HepG2 (cell line): Measurements from ENCODE around the gene C1QL3.

Experiments used
- ATF7 ChIP-seq, 2 experiments: fragments of 450-650 bp in 1 of 2; sonication (generic) in 1 of 2; formaldehyde crosslinking in 1 of 2; IDR thresholded peaks; 2 replicates each; pipeline versions ENCODE4 v1.4.0 to v1.6.1; 2016 to 2020; ENCODE audit warnings: antibody characterized with exemption in 1 of 2, mild to moderate bottlenecking in 1 of 2, missing genetic modification reagents in 1 of 2
- CEBPB ChIP-seq: IDR thresholded peaks from 2 replicates; pipeline ENCODE4 v1.6.1; 2011; ENCODE audit warnings: low read depth, low read length, improper control_type of control experiment, borderline replicate concordance
- GATAD2A ChIP-seq: IDR thresholded peaks from 2 replicates; pipeline ENCODE4 v1.6.1; 2016
- JUNB ChIP-seq: sonication (generic); formaldehyde crosslinking; IDR thresholded peaks from 2 replicates; pipeline ENCODE4 v1.8.0; 2022; ENCODE audit warnings: missing genetic modification reagents, mild to moderate bottlenecking, borderline replicate concordance
- JUND ChIP-seq: sonication (generic); formaldehyde crosslinking; IDR thresholded peaks from 2 replicates; pipeline ENCODE4 v1.8.0; 2022; ENCODE audit warnings: mild to moderate bottlenecking, missing genetic modification reagents
- RNF2 ChIP-seq: fragments of 450-650 bp; conservative IDR thresholded peaks from 2 replicates; pipeline ENCODE4 v1.6.1; 2016; ENCODE audit warnings: low read depth
- SRF ChIP-seq: IDR thresholded peaks from 2 replicates; pipeline ENCODE4 v1.6.1; 2011; ENCODE audit warnings: mild to moderate bottlenecking, low read depth, low read length, moderate library complexity
- TOE1 ChIP-seq: sonication (generic); formaldehyde crosslinking; IDR thresholded peaks from 2 replicates; pipeline ENCODE4 v1.4.0; 2020; ENCODE audit warnings: mild to moderate bottlenecking, missing genetic modification reagents
- WIZ ChIP-seq: sonication (generic); formaldehyde crosslinking; IDR thresholded peaks from 2 replicates; pipeline ENCODE4 v1.5.1; 2020; ENCODE audit warnings: mild to moderate bottlenecking, missing genetic modification reagents
- ZNF282 ChIP-seq: fragments of 450-650 bp; IDR thresholded peaks from 2 replicates; pipeline ENCODE4 v1.6.1; 2018; ENCODE audit not compliant: partially characterized antibody
- ZNF616 ChIP-seq: sonication (generic); formaldehyde crosslinking; IDR thresholded peaks from 2 replicates; pipeline ENCODE4 v1.5.0; 2020; ENCODE audit warnings: low read depth, mild to moderate bottlenecking, missing genetic modification reagents
- ZNF776 ChIP-seq: sonication (generic); formaldehyde crosslinking; IDR thresholded peaks from 2 replicates; pipeline ENCODE4 v1.4.0; 2020; ENCODE audit warnings: mild to moderate bottlenecking, missing genetic modification reagents
- TF ChIP-seq, protein P1 (sequence below): IDR thresholded peaks from 2 replicates; pipeline ENCODE4 v1.6.1; 2012; ENCODE audit warnings: low read depth, low read length, improper control_type of control experiment
- TF ChIP-seq, protein P2 (sequence below): sonication (generic); formaldehyde crosslinking; IDR thresholded peaks from 2 replicates; pipeline ENCODE4 v1.5.0; 2020; ENCODE audit warnings: missing genetic modification reagents, mild to moderate bottlenecking, borderline replicate concordance

GRCh38 chr10:16527452-16527851 lies 5.8 kb upstream of the C1QL3 start:
- TF ChIP-seq TOE1 (no peak), WIZ (no peak), CEBPB (no peak), ZNF776 (CRISPR knock-in tag) (no peak), RNF2 (no peak), ZNF282 (no peak), SRF (no peak), JUND (no peak), GATAD2A (CRISPR knock-in tag) (no peak), ATF7 (IDR thresholded peaks at IDR 0.05) (no peak), ATF7 (CRISPR knock-in tag; IDR thresholded peaks at IDR 0.05) (no peak), JUNB (CRISPR knock-in tag) (no peak), ZNF616 (no peak)
- TF ChIP-seq, protein P1, sequence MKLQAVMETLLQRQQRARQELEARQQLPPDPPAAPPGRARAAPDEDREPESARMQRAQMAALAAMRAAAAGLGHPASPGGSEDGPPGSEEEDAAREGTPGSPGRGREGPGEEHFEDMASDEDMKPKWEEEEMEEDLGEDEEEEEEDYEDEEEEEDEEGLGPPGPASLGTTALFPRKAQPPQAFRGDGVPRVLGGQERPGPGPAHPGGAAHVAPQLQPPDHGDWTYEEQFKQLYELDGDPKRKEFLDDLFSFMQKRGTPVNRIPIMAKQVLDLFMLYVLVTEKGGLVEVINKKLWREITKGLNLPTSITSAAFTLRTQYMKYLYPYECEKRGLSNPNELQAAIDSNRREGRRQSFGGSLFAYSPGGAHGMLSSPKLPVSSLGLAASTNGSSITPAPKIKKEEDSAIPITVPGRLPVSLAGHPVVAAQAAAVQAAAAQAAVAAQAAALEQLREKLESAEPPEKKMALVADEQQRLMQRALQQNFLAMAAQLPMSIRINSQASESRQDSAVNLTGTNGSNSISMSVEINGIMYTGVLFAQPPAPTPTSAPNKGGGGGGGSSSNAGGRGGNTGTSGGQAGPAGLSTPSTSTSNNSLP = no peak
- TF ChIP-seq, protein P2, sequence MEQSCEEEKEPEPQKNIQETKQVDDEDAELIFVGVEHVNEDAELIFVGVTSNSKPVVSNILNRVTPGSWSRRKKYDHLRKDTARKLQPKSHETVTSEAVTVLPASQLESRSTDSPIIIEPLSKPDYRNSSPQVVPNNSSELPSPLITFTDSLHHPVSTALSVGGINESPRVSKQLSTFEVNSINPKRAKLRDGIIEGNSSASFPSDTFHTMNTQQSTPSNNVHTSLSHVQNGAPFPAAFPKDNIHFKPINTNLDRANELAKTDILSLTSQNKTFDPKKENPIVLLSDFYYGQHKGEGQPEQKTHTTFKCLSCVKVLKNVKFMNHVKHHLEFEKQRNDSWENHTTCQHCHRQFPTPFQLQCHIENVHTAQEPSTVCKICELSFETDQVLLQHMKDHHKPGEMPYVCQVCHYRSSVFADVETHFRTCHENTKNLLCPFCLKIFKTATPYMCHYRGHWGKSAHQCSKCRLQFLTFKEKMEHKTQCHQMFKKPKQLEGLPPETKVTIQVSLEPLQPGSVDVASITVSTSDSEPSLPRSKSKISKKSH (CRISPR knock-in tag) = no peak
